Measurements from ENCODE around the gene SHISA2. TPM values are rescaled to one million over a fixed set of nuclear protein-coding genes. Genes with fewer than 3 reads are reported as not detected.
A peak's percentile ranks its signal among the peaks of the same experiment; 100 is the strongest.

Gene SHISA2
- total and polyA plus RNA-seq, 2 donors from 2014 or later = 3.4 to 3.7 TPM

GRCh38 chr13:26020891-26021290 lies 30.9 kb downstream of the SHISA2 start:
- FAIRE-seq (no peak), DNase-seq (no peak)
- Histone ChIP-seq H3K9me3 (ENCODE audit: control insufficient read depth in 2 of 3, insufficient read depth in 1 of 3, low read length in 3 of 3) (no peaks in the 10 kb centered on the region), H3K9ac (ENCODE audit: low read length in 3 of 3) (no peak overlapping the region), H3K4me1 (ENCODE audit: control insufficient read depth in 2 of 3, insufficient read depth in 2 of 3, low read depth in 1 of 3, low read length in 3 of 3) (peaks cover 23 to 34% (median 32%) of the 10 kb centered on the region in 3 donors), H3K4me3 (ENCODE audit: low read length in 3 of 3) (no peak overlapping the region), H3K27ac (ENCODE audit: low read depth in 2 of 2, low read length in 2 of 2) (no peak overlapping the region), H3K27me3 (ENCODE audit: control insufficient read depth, insufficient read depth, low read length) (no peaks in the 10 kb centered on the region), H3K36me3 (ENCODE audit: control insufficient read depth in 2 of 3, insufficient read depth in 3 of 3, low read length in 3 of 3) (no peaks in the 10 kb centered on the region)
- intact Hi-C loops (cut with DNase I) = no loop called here
- TF ChIP-seq CTCF (IDR thresholded peaks at IDR 0.05; ENCODE audit: borderline replicate concordance, extremely low read depth, insufficient read depth) = no peak

GRCh38 chr13:26019881-26020870 lies 31.6 kb downstream of the SHISA2 start:
- Histone ChIP-seq H3K4me3 (ENCODE audit: low read length in 3 of 3) (no peak overlapping the region), H3K9me3 (ENCODE audit: control insufficient read depth in 2 of 3, insufficient read depth in 1 of 3, low read length in 3 of 3) (no peaks in the 10 kb centered on the region), H3K9ac (ENCODE audit: low read length in 3 of 3) (no peak overlapping the region), H3K4me1 (ENCODE audit: control insufficient read depth in 2 of 3, insufficient read depth in 2 of 3, low read depth in 1 of 3, low read length in 3 of 3) (peaks cover 23 to 35% (median 32%) of the 10 kb centered on the region in 3 donors), H3K36me3 (ENCODE audit: control insufficient read depth in 2 of 3, insufficient read depth in 3 of 3, low read length in 3 of 3) (no peaks in the 10 kb centered on the region), H3K27ac (ENCODE audit: low read depth in 2 of 2, low read length in 2 of 2) (peak overlapping the region; percentile 23 to 25), H3K27me3 (ENCODE audit: control insufficient read depth, insufficient read depth, low read length) (no peaks in the 10 kb centered on the region)
- intact Hi-C loops (cut with DNase I) = no loop called here
- TF ChIP-seq CTCF (IDR thresholded peaks at IDR 0.05; ENCODE audit: borderline replicate concordance, extremely low read depth, insufficient read depth) = no peak
- DNase-seq (peak in 4 of 5 donors; percentile 77 to 95 (median 88)), FAIRE-seq (no peak)

GRCh38 chr13:26019251-26019650 lies 32.6 kb downstream of the SHISA2 start:
- Histone ChIP-seq H3K27me3 (ENCODE audit: control insufficient read depth, insufficient read depth, low read length) (no peaks in the 10 kb centered on the region), H3K4me1 (ENCODE audit: control insufficient read depth in 2 of 3, insufficient read depth in 2 of 3, low read depth in 1 of 3, low read length in 3 of 3) (peaks cover 23 to 35% (median 32%) of the 10 kb centered on the region in 3 donors), H3K36me3 (ENCODE audit: control insufficient read depth in 2 of 3, insufficient read depth in 3 of 3, low read length in 3 of 3) (no peaks in the 10 kb centered on the region), H3K27ac (ENCODE audit: low read depth in 2 of 2, low read length in 2 of 2) (peak overlapping the region in 1 of 2 donors; percentile 23), H3K9ac (ENCODE audit: low read length in 3 of 3) (no peak overlapping the region), H3K4me3 (ENCODE audit: low read length in 3 of 3) (no peak overlapping the region), H3K9me3 (ENCODE audit: control insufficient read depth in 2 of 3, insufficient read depth in 1 of 3, low read length in 3 of 3) (no peaks in the 10 kb centered on the region)
- no peak for FAIRE-seq
- TF ChIP-seq CTCF (IDR thresholded peaks at IDR 0.05; ENCODE audit: borderline replicate concordance, extremely low read depth, insufficient read depth) = no peak
- peak in 4 of 5 donors; percentile 81 to 93 (median 87) for DNase-seq
- intact Hi-C loops (cut with DNase I) = no loop called here
